ENCODE data around the gene BLTP1.

- TF ChIP-seq POLR2A (IDR thresholded peaks at IDR 0.05) (no peak), CTCF (IDR thresholded peaks at IDR 0.05) (no peak)
Measured at GRCh38 chr4:122107680-122108079, 44.5 kb upstream of the BLTP1 start.
